ENCODE measurements around the gene RAC2. TPM values are rescaled to one million over a fixed set of nuclear protein-coding genes. Genes with fewer than 3 reads are reported as not detected.

The RAC2 gene
- polyA plus RNA-seq, 10 donors = 4.5 to 26.8 (median 6.9) TPM

GRCh38 chr22:37277384-37277783, 33.3 kb upstream of the RAC2 start:
- no peak for DNase-seq

GRCh38 chr22:37276776-37277175, 32.7 kb upstream of the RAC2 start:
- no peak for DNase-seq

- DNase-seq = no peak
Measured at GRCh38 chr22:37275622-37276021, 31.6 kb upstream of the RAC2 start.

GRCh38 chr22:37275134-37275533, 31.1 kb upstream of the RAC2 start:
- DNase-seq = no peak

- DNase-seq = peak in 1 of 3 donors; percentile 53
Measured at GRCh38 chr22:37274380-37274862, 30.4 kb upstream of the RAC2 start.

GRCh38 chr22:37273846-37274225, 29.8 kb upstream of the RAC2 start:
- DNase-seq = no peak

- no peak for DNase-seq
Measured at GRCh38 chr22:37273126-37273845, 29.2 kb upstream of the RAC2 start.

GRCh38 chr22:37270928-37271650, 27.0 kb upstream of the RAC2 start:
- DNase-seq = no peak

GRCh38 chr22:37269936-37270678, 26.0 kb upstream of the RAC2 start:
- no peak for DNase-seq

- DNase-seq = no peak
Measured at GRCh38 chr22:37267661-37268413, 23.8 kb upstream of the RAC2 start.

GRCh38 chr22:37267135-37267587, 23.1 kb upstream of the RAC2 start:
- peak in 2 of 3 donors; percentile 71 to 84 for DNase-seq

- no peak for DNase-seq
Measured at GRCh38 chr22:37266581-37267134, 22.6 kb upstream of the RAC2 start.

- DNase-seq = no peak
Measured at GRCh38 chr22:37263966-37264887, 20.2 kb upstream of the RAC2 start.

- no peak for DNase-seq
Measured at GRCh38 chr22:37262346-37262745, 18.3 kb upstream of the RAC2 start.

- peak in 2 of 3 donors; percentile 40 to 66 for DNase-seq
Measured at GRCh38 chr22:37260901-37261336, 16.9 kb upstream of the RAC2 start.

- DNase-seq = no peak
Measured at GRCh38 chr22:37260155-37260795, 16.2 kb upstream of the RAC2 start.

- DNase-seq = peak in 2 of 3 donors; percentile 35 to 65
Measured at GRCh38 chr22:37259540-37260029, 15.5 kb upstream of the RAC2 start.

- no peak for DNase-seq
Measured at GRCh38 chr22:37258753-37259401, 14.8 kb upstream of the RAC2 start.

All from muscle of back (tissue), 11 donors.